Trophoblast cell (in vitro differentiated cells and primary cell): ENCODE results near the gene KCNK3.

Experiments used
- DNase-seq, 2 donors: peaks; one replicate each; pipeline ENCODE4 v3.0.0-alpha.2; 2016
- H2AFZ ChIP-seq: 2 replicates; pipeline ENCODE4 v1.6.1; 2013; ENCODE audit warnings: low read length, moderate library complexity, mild to moderate bottlenecking; ENCODE audit not compliant: insufficient read depth, poor library complexity
- H2AK5ac ChIP-seq: 2 replicates; pipeline ENCODE4 v1.6.1; 2013; ENCODE audit warnings: mild to moderate bottlenecking, low read length
- H2BK120ac ChIP-seq: 2 replicates; pipeline ENCODE4 v1.6.1; 2013; ENCODE audit warnings: low read length, mild to moderate bottlenecking, moderate library complexity; ENCODE audit not compliant: insufficient read depth, poor library complexity
- H2BK12ac ChIP-seq: 2 replicates; pipeline ENCODE4 v1.6.1; 2013; ENCODE audit warnings: mild to moderate bottlenecking, low read length, moderate library complexity
- H2BK5ac ChIP-seq: 2 replicates; pipeline ENCODE4 v1.6.1; 2013; ENCODE audit warnings: low read length, low read depth, moderate library complexity, mild to moderate bottlenecking; ENCODE audit not compliant: poor library complexity
- H3K14ac ChIP-seq: 2 replicates; pipeline ENCODE4 v1.6.1; 2013; ENCODE audit warnings: mild to moderate bottlenecking, low read length
- H3K18ac ChIP-seq: 2 replicates; pipeline ENCODE4 v1.6.1; 2013; ENCODE audit warnings: mild to moderate bottlenecking, low read length
- H3K23ac ChIP-seq: 2 replicates; pipeline ENCODE4 v1.6.1; 2013; ENCODE audit warnings: low read length
- H3K27ac ChIP-seq: 2 replicates; pipeline ENCODE4 v1.5.1; 2013; ENCODE audit warnings: low read depth, mild to moderate bottlenecking, inconsistent platforms, low read length, moderate library complexity
- H3K27me3 ChIP-seq: 2 replicates; pipeline ENCODE4 v1.6.1; 2013; ENCODE audit warnings: inconsistent platforms, mild to moderate bottlenecking, low read length, moderate library complexity; ENCODE audit not compliant: insufficient read depth
- H3K36me3 ChIP-seq, 2 experiments: 1 replicate in 1 of 2; 2 replicates in 1 of 2; pipeline ENCODE4 v1.6.1; 2013; ENCODE audit warnings: low read length in 2 of 2, mild to moderate bottlenecking in 2 of 2, moderate library complexity in 1 of 2; ENCODE audit not compliant: insufficient read depth in 2 of 2, control insufficient read depth in 1 of 2
- H3K4ac ChIP-seq: 2 replicates; pipeline ENCODE4 v1.6.1; 2013; ENCODE audit warnings: low read depth, mild to moderate bottlenecking, low read length, moderate library complexity
- H3K4me1 ChIP-seq, 2 experiments: 1 replicate in 1 of 2; 2 replicates in 1 of 2; pipeline ENCODE4 v1.6.1; 2013; ENCODE audit warnings: low read length in 2 of 2, mild to moderate bottlenecking in 2 of 2, moderate library complexity in 1 of 2; ENCODE audit not compliant: insufficient read depth in 2 of 2, control insufficient read depth in 1 of 2
- H3K4me2 ChIP-seq: 2 replicates; pipeline ENCODE4 v1.6.1; 2013; ENCODE audit warnings: inconsistent platforms, mild to moderate bottlenecking, low read length, moderate library complexity
- H3K4me3 ChIP-seq: 2 replicates; pipeline ENCODE4 v1.5.1; 2013; ENCODE audit warnings: mild to moderate bottlenecking, low read depth, low read length, inconsistent platforms
- H3K79me1 ChIP-seq: one replicate; pipeline ENCODE4 v1.6.1; 2013; ENCODE audit warnings: low read length
- H3K79me2 ChIP-seq: 2 replicates; pipeline ENCODE4 v1.6.1; 2013; ENCODE audit warnings: low read length, mild to moderate bottlenecking; ENCODE audit not compliant: control insufficient read depth, insufficient read depth, poor library complexity
- H3K9ac ChIP-seq: 2 replicates; pipeline ENCODE4 v1.6.1; 2013; ENCODE audit warnings: mild to moderate bottlenecking, low read length
- H3K9me3 ChIP-seq: 2 replicates; pipeline ENCODE4 v1.6.1; 2013; ENCODE audit warnings: low read depth, mild to moderate bottlenecking, control low read depth, inconsistent platforms, low read length; ENCODE audit not compliant: insufficient read depth
- H4K12ac ChIP-seq: 2 replicates; pipeline ENCODE4 v1.6.1; 2013; ENCODE audit warnings: low read depth, mild to moderate bottlenecking, low read length, moderate library complexity
- H4K8ac ChIP-seq: 2 replicates; pipeline ENCODE4 v1.6.1; 2013; ENCODE audit warnings: low read depth, mild to moderate bottlenecking, low read length, moderate library complexity
- H4K91ac ChIP-seq: one replicate; pipeline ENCODE4 v1.6.1; 2013; ENCODE audit warnings: low read depth, mild to moderate bottlenecking, low read length, moderate library complexity
- WGBS: extraction: QIAGEN DNeasy Blood & Tissue Kit; methylation state at CpG from one replicate; pipeline ENCODE4 v1.1.7; 2013; ENCODE audit warnings: missing lambda C conversion rate; ENCODE audit not compliant: insufficient read length, insufficient coverage; ENCODE audit errors: extremely low coverage; 5-methylcytosine and 5-hydroxymethylcytosine counted together

The KCNK3 gene

GRCh38 chr2:26733413-26733812 lies 40.9 kb downstream of the KCNK3 start:
- Histone ChIP-seq H3K36me3 (no peaks in the 10 kb centered on the region), H3K27me3 (no peaks in the 10 kb centered on the region), H3K4me2 (no peak overlapping the region), H4K91ac (no peak overlapping the region), H3K79me2 (no peaks in the 10 kb centered on the region), H3K18ac (no peak overlapping the region), H3K4me3 (no peak overlapping the region), H2BK120ac (no peak overlapping the region), H3K9me3 (no peaks in the 10 kb centered on the region), H2AK5ac (no peak overlapping the region), H3K14ac (no peak overlapping the region), H3K4ac (no peak overlapping the region), H3K27ac (no peak overlapping the region), H3K79me1 (no peaks in the 10 kb centered on the region), H2BK12ac (no peak overlapping the region), H3K4me1 (no peaks in the 10 kb centered on the region), H2BK5ac (no peak overlapping the region), H3K9ac (peak overlapping the region; percentile 43), H3K23ac (no peak overlapping the region), H2AFZ (no peak overlapping the region), H4K8ac (no peak overlapping the region), H4K12ac (no peak overlapping the region)
- WGBS, result no CpG with 5 or more reads among the region's 9 CpGs
- no peak for DNase-seq

- Histone ChIP-seq H3K14ac (no peak overlapping the region), H2AFZ (no peak overlapping the region), H3K79me2 (no peaks in the 10 kb centered on the region), H2BK120ac (no peak overlapping the region), H3K27ac (no peak overlapping the region), H4K8ac (no peak overlapping the region), H3K23ac (no peak overlapping the region), H3K4me1 (no peaks in the 10 kb centered on the region), H2BK5ac (no peak overlapping the region), H3K9me3 (no peaks in the 10 kb centered on the region), H3K4me2 (no peak overlapping the region), H4K91ac (no peak overlapping the region), H3K9ac (no peak overlapping the region), H3K4me3 (no peak overlapping the region), H3K4ac (no peak overlapping the region), H3K27me3 (no peaks in the 10 kb centered on the region), H2AK5ac (no peak overlapping the region), H2BK12ac (no peak overlapping the region), H3K79me1 (no peaks in the 10 kb centered on the region), H3K18ac (no peak overlapping the region), H4K12ac (no peak overlapping the region), H3K36me3 (no peaks in the 10 kb centered on the region)
- DNase-seq, result no peak
- WGBS, result no CpG with 5 or more reads among the region's 5 CpGs
These were observed 42.6 kb downstream of the KCNK3 start for GRCh38 chr2:26735097-26735496.

- no CpG with 5 or more reads among the region's 8 CpGs for WGBS
- Histone ChIP-seq H3K4me1 (no peaks in the 10 kb centered on the region), H4K8ac (no peak overlapping the region), H2AK5ac (no peak overlapping the region), H3K4me3 (no peak overlapping the region), H2BK120ac (no peak overlapping the region), H3K23ac (no peak overlapping the region), H4K91ac (no peak overlapping the region), H2AFZ (no peak overlapping the region), H3K79me1 (no peaks in the 10 kb centered on the region), H3K4ac (no peak overlapping the region), H2BK12ac (no peak overlapping the region), H3K79me2 (no peaks in the 10 kb centered on the region), H3K4me2 (no peak overlapping the region), H3K9ac (no peak overlapping the region), H3K27me3 (no peaks in the 10 kb centered on the region), H4K12ac (no peak overlapping the region), H3K36me3 (no peaks in the 10 kb centered on the region), H3K14ac (no peak overlapping the region), H3K18ac (no peak overlapping the region), H3K9me3 (no peaks in the 10 kb centered on the region), H2BK5ac (no peak overlapping the region), H3K27ac (no peak overlapping the region)
- DNase-seq, result no peak
These were observed 43.5 kb downstream of the KCNK3 start for GRCh38 chr2:26735883-26736588.

- Histone ChIP-seq H3K27me3 (no peaks in the 10 kb centered on the region), H3K27ac (no peak overlapping the region), H3K23ac (no peak overlapping the region), H3K4me2 (no peak overlapping the region), H3K9me3 (no peaks in the 10 kb centered on the region), H3K79me1 (no peaks in the 10 kb centered on the region), H2BK12ac (no peak overlapping the region), H4K12ac (no peak overlapping the region), H3K4me1 (no peaks in the 10 kb centered on the region), H3K4me3 (no peak overlapping the region), H3K36me3 (no peaks in the 10 kb centered on the region), H2BK5ac (no peak overlapping the region), H2AFZ (no peak overlapping the region), H4K91ac (no peak overlapping the region), H3K18ac (no peak overlapping the region), H2BK120ac (no peak overlapping the region), H3K9ac (no peak overlapping the region), H3K14ac (no peak overlapping the region), H4K8ac (no peak overlapping the region), H2AK5ac (no peak overlapping the region), H3K4ac (no peak overlapping the region), H3K79me2 (no peaks in the 10 kb centered on the region)
- no CpG with 5 or more reads among the region's 4 CpGs for WGBS
- DNase-seq, result no peak
These were observed 44.7 kb downstream of the KCNK3 start for GRCh38 chr2:26737221-26737620.
